8988T (cell line): ENCODE measurements around the gene FZR1.

Experiments used
- DNase-seq: peaks from one replicate; pipeline ENCODE4 v3.0.0; 2011

The FZR1 gene

DNA sequence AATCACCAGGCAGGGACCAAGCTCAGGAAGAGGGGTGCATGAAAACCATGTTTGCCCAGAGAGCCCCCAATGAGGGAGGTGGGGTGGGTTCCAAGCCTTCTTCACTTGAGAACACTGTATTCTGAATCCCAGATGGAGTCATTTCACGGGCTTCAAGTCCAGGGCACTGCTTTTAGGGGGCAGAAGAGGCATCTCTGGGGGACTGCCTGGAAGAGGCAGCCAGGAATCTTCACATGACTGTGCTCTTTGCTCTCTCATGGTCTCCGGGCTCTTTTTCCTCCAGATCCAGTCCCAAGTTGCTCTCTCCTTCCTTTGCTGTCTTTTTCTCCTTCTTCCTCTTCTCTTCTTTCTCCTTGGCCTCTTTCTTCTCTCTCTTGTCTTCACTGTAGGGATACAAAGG lies 31.5 kb upstream of the FZR1 start:
- no peak for DNase-seq

DNA sequence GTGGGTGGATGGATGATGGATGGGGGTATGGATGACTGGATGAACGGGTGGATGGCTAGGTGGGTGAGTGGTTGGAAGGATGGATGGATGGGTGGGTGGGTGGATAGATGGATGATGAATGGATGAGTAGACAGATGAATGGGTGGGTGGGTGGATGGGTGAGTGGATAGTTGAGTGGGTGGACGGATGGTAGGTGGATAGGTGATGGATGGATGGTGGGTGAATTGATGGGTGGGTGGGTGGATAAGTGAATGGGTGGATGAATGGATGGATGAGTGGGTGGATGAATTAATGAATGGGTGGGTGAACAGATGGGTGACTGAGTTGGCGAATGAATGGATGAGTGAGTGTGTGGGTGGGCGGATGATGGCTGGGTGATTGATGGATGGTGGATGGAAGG lies 30.7 kb upstream of the FZR1 start:
- DNase-seq = no peak

GRCh38 chr19:3476830-3477229 lies 29.3 kb upstream of the FZR1 start:
- DNase-seq = no peak

- DNase-seq = no peak
Observed at GRCh38 chr19:3477506-3477905, 28.6 kb upstream of the FZR1 start.

DNA sequence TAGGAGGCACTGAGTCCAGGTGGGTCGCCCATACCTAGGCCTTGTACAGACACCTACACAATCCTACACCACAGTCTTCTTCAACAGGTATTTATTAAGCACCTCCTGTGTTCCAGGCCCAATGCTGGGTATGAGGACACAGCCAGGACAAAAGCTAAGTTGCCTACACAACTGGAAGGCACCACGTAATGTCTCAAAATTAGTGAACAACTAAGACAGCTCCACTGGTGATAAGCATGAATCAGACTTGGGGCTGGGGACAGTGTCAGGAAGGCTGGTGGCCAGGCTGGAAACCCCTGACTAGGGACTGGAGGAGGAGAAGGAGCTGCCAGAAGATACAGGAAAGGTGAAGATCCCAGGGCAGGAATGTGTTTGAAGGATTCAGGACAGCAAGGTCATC lies 28.2 kb upstream of the FZR1 start:
- peak; percentile 4 for DNase-seq

DNA sequence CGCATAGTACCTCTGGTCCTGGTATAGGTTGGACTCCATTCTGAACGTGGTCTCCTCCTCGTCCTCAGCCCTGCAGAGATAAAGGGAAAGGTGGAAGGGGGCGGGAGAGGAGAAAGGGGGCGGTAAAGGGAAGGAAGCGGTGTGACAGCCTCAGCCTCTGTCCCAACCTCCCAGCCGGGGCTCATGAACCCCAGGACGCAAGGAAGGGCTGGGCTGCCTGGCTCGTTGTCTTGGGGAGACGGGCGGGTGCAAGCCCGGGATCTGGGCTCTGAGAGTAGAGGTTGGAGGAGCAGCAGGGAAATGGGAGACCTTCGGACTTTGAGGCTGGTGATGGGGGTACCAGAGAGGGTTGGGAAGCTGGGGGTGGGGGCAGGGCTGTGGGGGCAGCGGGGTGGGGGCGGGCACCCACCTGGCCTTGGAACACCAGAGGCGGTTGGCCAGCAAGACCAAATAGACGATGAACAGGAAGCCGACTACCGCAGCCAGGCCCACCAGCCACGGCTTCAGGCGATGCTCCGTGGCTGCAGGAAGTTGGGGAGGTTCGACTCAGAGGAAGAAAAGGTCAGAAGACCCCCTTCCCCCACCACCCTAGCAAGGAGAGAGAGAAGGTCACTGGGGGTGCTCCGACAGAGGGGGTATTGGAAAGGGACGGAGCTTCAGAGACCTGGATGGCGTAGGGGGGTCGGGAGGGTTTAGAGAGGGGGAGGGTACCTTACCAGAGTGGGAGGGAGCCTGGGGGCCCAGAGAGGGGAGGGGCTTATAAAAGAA lies 27.5 kb upstream of the FZR1 start:
- DNase-seq = no peak

DNA sequence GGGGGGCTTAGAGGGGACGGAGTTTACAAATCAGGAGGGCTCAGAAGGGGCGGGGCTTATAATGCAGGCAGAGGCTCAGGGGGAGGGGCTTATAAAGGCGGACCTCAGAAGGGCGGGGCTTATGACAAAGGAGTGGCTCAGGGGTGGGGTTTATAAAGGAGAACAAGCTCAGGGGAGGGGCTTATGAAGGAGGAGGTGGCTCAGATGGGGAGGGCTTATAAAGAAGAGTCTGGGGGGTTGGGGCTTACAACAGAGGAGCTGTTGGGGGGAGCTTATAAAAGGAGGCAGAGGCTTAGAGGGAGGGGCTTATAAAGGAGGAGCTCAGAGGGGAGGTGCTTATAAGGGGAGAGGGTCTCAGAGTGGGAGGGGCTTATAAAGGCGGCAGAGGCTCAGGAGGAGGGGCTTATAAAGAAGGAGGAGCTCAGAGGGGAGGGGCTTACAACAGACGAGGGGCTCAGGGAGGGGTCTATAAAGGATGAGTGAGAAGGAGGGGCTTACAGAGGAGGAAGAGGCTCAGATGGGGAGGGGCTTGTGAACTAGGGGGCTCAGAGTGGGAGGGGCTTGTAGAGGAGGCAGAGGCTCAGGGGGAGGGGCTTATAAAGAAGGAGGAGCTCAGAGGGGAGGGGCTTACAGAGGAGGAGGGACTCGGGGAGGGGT lies 26.8 kb upstream of the FZR1 start:
- peak; percentile 19 for DNase-seq

GRCh38 chr19:3479834-3480215 lies 26.3 kb upstream of the FZR1 start:
- peak; percentile 36 for DNase-seq

- DNase-seq = no peak
Observed at GRCh38 chr19:3480383-3481091, 25.6 kb upstream of the FZR1 start, which contains the start of gene SMIM24. TSS of gene SMIM24 (minus strand) at chr19:3480525. CDS start at chr19:3480463, 62 bp downstream.

- DNase-seq = no peak
Observed at GRCh38 chr19:3481241-3482090, 24.6 kb upstream of the FZR1 start.

DNA sequence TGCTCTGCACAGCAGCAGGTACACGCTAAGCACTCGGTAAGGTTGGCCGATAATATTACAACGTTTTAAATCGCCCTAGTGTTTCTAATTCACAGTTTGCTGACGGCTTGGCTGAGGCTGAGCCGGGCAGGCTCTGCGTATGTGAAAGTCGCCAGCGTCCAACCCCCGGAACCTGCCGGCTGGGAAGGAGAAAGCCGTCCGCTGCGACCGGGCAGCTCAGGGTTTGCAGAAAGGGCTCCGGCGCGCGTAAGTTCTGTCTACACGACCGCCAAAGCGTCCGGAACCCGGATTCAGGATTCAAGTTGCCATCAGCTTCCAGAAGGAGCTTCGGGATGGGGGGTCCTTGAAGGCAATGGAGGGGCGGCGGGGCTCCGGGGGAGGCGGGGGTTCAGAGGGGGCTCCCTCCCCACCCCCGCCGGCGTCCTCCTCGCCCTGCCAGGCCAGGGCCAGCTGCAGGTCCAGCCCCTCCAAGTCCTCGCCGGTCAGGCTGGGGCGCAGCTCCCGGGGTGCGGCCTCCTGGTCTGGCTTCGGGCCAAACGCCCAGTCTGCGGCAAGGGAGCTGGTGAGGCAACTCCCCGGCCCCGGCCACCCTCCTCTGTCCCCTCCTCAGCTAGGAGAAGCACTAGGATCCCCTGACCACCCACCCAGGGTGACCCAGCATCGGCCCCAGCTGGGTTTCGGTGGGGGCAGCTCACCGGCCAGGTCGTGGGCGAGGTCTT lies 23.4 kb upstream of the FZR1 start:
- no peak for DNase-seq

DNA sequence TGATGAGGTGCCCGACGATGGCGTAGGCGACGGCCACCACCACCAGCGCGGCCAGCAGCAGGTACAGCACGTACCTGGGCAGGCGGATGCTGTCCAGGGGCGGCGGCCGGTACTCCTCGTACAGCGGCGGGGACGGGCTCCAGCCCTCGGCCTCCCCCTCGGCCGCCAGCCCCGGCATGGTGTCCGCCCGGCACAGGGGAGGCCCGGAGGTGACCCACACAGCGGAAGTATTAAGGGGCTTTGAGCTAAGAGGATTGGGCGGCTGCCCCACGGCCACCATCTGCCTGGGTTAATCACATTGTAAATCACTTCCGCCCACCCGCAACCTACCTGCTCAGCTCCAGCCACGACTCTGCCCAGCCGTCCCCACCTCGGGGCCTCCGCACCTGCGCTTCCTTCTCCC lies 22.9 kb upstream of the FZR1 start, which contains the start of gene SMIM44:
SMIM44 (minus strand) TSS at position 216 of the 403 bp plus-strand sequence; CDS start at position 178, 38 bp downstream.
- no peak for DNase-seq

- DNase-seq = no peak
Observed at GRCh38 chr19:3491396-3492119, 14.6 kb upstream of the FZR1 start.

DNA sequence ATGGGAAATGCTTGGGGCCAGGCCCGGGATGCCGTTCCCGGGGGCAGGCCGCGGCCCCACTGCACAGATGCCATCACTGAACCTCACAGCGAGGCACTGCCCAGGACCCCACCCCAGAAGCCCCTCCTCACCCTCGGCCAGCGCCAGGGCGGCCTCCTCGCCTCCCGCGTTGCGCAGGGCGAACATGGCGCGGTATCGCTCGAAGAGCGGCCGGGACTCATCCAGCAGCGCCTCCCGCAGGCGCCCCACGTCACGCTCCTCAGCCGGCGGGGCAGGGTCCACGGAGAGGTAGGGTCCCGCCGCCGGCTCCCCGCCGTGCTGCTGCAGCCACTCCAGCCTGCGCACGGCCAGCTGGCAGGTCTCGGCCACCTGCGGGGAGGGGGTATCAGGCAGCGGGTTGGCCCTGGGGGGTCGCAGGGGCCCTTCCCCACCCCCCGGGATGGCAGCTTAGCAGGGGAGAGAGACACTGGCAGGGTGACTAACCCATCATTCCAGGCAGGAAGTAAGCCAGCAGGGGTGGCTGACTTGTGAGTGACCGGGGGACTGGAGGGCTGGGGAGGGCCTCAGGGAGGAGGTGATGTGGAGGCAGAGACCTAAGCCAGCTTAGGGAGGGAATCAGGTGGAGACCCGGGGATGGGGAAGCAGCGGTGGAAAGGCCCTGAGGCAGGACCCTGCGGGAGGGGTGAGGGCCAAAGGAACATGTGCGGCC lies 13.8 kb upstream of the FZR1 start:
- no peak for DNase-seq

GRCh38 chr19:3492919-3493318 lies 13.2 kb upstream of the FZR1 start:
- no peak for DNase-seq

GRCh38 chr19:3493651-3494050 lies 12.5 kb upstream of the FZR1 start:
- no peak for DNase-seq

DNA sequence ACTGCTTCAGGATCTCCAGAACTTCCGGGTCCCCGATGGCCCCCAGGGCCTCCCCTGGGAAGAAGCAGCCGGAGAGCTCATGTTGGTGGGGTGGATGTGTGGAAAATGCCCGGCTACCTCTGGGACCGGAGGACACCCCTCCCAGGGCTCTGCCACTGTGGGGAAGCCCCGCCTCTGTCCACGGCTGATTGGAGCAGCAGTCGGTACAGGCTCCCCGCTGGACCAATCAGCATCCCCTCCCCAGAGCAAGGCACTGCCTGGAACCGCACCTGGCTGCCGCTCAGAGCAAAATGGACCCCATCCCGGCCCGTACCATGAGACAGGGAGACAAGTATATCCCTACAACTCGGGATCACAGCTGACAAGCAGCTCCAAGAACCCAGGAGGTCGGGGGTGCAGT lies 12.1 kb upstream of the FZR1 start:
- peak; percentile 97 for DNase-seq

DNA sequence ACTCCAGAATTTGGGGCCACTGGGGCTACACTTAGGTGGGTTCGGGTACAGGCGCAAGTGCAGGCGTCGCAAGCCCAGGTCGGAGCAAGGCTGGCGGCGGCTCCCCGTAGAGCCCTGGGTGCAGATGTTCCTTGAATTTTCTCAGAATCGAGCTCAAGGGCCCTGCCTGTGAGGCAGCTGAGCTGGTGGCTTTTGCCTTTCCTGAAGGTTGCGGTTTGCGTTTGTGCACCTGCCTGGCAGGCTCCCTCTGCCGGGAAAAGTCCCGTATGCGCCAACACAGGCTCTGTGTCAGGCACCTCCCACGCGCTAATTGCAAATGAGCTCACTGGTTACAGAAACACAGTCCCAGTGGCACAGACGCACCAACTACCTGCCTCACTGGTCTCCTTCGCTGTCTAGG lies 11.6 kb upstream of the FZR1 start:
- DNase-seq = no peak

GRCh38 chr19:3496392-3497273 lies 9.5 kb upstream of the FZR1 start:
- no peak for DNase-seq
